ENCODE measurements around the gene HJURP.

The HJURP gene

DNA sequence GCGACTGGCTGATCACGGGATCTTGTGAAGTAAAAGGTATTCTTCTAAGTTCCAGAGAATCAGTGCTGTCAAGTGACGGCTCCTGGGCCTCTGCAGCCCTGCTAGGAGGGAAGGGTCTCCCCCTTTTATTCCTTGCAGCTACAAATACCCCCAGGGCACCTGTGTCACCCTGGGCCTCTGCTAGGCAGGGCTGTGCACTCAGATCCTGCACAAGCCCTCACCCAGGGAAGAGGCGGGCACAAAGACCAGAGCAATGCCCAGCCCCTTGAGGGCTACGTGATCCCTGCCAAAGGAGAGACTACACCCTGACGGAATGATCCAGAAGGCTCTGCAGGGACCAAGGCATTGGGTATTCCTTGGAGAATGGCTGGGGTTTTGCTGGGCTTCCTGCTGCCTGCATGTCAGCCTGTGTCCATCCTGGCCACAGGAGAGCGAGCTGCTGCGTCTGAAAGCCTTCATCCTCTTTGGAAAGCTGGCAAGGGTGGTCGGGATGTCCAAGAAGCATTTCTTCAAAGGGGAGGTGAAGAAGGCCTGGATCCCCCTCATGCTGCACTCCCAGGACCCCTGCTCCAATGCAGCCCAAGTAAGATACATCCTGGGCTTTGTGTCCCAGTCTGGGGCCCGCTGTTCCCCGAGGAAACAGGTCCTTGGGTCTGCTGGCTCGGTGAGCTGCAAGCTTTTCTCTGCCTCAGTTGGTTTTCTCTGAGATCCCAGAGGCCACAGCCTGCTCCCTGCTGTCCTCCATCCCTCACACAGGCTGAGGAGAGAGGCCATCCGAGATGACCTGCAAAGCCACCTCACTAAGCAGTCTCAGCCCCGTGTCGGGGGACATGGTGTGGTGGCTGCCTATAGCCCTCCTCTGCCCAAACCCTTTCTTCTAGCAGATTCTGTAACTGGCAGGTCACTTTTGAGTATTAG lies 24.9 kb downstream of the HJURP start:
- no peak for DNase-seq

DNA sequence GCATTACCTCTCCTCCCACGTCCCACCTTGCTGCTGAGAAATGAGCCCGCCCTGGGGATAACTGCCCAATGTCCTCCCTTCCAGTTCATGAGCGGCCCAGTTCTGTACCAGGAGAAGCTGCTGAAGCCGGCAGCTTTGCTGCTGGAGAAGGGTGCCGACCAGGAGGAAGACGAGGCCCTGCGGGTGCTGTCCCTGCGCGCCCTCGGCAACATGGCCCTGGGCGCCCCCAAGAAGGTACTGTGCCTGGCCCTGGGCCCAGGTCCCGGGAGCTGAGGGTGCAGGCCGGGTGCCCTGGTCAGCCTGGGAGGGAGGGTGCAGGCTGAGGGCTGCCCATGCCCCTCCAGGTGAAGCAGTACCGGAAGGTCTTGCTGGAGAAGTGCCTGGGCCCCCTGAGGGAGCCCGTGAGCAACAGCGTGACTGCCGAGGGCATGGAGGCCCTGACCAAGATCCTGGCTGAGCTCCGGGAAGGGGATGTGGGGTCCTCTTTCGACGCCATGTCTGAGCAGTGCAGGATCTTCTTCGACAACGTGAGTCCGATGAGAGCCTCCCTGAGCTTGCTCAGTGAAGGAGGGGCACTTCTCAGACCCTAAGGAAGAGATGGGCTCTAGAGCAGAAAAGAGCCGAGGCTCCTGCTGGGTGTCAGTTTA lies 25.7 kb downstream of the HJURP start:
- DNase-seq = no peak

DNA sequence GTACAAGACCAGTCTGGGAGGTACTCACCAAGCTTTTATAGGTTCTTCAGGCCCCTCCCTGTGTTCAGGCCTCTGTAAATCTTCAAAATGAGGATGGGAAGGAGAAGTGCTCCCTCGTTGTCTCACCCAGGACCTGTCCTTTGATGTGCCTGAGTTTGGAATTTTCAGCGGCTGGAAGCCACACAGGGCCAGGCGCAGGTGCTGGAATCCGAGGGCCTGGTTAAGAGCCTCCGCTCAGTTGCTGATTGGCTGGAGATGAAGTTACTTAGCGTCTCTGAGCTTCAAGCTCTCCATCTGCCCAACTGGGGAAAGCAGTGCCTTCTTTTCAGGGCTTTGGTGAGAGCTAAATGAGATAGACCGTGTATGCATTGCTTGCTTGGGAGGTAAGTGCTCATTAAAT lies 30.0 kb downstream of the HJURP start:
- no peak for DNase-seq

DNA sequence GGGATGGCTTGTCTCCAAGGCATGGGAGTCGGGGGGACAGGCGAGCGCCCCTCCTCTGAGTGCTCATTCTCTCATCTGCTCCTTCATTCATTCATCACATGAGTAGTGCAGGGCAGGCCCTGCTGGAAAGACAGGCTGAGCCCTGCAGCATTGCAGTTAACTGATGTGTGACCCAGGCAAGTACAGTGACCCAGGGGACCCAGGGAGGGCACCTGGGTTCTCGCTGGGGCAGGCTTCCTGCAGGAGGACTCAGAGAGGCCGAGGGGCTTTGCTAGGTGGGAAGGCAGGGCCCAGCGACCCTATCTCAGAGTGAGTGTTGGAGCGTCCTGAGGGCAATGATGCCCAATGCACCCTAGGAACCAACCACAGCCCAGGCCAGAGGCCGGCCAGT lies 30.6 kb downstream of the HJURP start:
- DNase-seq = no peak

DNA sequence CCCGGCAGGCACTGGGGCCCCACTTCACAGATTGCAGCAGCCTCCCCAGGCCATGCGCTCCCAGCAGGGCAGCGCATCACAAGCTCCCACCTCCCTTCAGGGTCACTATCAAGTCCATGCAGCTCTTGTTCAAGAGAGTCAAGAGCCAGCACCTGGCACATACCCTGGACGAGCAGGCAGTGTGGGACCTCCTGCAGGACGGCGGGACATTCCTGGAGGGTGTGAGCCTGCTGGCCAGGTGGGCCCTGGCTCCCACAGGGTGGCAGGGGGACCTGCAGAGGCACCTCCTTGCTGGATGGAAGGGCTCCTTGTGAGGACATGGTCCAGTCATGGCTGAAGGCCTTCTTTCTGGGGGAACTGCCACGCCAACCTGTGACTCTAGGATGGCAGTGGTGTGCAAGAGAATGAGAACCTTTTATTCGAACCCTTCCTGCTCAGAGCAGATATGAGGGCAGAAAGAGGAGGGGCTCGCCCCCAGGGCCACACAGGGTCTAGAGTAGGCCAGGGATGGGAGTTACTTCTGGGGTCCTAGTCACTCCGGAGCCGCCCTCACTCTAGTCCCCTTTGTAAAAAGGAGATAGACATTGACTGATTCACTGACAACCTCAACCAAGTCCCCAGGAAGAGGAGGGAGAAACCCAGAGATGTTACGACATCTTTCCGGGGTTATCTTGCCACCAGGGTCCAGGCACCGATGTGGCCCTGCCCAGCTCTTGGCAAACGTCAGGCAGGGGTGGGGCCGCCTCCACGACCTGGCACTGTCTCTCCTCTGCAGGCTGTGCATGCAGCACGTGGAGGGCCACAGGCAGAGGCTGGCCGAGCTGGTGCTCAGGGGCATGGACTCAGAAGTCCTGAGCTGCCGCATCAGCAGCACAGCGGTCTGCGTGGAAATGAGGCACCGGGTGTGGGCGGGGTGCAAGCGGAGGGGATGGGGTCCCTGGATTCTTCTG lies 31.3 kb downstream of the HJURP start:
- DNase-seq = no peak

DNA sequence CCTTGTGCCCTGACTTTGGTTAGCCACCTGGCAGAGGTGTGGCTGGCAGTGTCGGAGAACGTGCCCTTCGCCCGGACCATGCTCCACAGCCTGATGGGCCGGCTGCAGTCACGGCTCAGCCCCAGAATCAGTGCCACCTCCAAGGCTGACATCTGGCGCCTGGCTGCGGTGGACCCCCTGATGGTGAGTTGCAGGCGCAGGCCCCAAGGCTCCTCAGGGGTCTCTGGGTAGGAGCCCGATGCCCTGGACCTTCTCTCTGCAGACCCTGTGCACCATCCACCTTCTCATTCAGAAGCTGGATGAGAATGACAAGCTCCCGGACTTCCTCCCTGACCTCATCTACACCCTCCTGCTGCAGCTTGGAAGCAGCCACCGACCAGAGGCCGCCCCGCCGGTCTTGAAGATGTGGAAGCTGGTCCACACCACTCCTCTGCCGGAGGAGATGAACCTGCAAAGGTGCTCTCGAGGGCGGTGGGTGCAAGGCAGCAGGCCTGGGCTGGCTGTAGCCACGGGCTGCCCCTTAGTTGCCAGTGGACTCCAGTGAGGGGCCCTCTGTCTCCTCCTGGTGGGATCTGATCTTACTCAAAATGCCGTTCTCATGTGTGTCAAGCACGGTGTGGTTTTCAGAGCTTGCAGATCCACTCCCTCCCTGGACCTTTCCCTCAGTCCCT lies 32.1 kb downstream of the HJURP start:
- no peak for DNase-seq

DNA sequence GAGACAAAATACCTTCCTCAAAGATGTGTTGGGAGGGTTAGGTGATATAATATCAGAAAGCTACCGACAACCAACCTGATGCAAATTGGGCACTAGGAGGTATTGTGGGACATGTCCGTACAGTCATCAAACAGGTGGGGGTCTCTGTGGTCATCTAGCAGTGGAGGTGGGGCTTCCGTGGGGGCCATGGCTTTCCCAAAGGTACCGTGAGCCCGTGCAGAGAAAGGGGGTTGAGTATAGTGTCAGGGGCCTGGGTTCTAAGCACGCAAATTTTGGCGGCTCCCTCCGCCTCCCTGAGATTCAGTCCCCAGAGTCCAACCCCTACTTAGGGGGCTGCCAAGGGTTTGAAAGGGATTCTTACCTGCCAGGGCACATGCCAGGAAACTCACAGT lies 32.6 kb downstream of the HJURP start:
- DNase-seq = no peak

DNA sequence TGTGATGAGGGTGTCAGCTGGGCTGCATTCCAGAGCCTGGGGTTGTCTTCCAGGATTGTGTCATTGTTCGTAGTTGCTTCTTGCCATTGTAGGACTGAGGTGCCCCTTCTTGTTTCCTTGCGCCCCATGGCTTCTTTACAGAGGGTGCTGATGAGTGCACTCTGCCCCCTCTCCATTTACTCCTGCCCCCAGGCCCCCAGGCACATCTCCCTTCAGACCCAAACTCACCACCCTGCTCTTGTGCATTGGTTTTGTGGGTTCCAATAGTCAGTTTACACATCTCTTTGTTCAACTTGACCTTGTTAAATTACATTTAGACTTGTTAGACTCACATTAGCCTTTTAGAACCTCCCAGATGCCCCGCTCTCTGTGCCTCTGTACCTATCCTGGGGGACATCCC lies 33.1 kb downstream of the HJURP start:
- DNase-seq = no peak

DNA sequence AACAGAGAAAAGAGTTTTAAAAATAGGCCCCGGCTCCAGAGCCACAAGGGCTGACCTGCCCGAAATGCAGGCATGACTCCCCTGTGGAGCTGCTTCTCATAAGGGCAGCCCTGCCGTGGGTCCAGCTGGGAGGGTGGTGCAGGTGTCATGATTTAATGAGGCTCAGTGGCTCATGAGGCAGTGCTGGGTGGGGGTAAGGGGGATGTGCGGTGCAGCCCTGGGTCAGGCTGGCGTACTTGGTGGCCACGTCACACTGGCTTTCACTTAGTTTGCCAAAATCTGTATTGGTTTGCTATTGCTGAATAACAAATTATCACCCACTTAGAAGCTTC lies 33.6 kb downstream of the HJURP start:
- no peak for DNase-seq

DNA sequence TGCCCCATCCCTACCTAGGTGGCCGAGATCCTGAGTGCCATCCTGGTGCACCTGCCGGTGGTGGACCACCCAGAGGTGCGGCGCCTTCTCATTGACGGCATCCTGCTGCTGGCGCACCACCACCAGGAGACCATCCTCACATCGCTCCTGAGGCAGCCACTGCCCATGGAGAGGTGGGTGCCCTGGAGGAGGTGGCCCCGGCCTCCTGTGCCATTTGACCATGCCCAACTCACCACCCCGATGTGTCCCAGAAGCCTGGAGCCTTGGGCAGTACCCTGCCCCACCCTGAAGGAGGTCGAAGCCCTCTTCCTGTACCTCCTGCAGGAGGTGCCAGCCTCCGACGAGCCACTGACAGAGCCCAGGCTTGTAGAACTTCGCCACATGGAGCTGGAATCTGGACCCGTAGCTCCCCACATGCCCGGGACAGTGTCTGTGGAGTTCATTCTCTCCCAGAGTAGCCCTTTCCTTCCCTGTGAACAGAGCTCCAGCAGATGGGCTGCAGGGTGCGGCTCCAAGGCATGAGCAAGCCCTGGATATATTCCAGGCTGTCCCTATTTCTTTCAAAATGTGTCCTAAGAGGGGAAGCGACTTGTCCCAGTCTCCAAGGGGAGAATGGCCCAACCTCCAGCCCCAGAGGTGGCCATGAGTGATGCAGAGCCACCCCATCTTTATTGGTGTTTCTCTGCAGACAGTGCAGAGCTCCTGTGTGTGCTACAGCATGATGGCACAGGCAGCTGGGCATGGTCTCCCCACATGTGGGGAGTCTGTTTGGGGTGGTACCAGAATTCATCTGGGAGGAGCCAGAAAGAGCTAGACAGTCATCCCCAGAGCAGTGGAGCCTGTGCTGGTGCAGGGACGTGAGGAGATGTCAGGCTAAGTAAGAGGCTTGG lies 34.2 kb downstream of the HJURP start:
- DNase-seq = no peak

DNA sequence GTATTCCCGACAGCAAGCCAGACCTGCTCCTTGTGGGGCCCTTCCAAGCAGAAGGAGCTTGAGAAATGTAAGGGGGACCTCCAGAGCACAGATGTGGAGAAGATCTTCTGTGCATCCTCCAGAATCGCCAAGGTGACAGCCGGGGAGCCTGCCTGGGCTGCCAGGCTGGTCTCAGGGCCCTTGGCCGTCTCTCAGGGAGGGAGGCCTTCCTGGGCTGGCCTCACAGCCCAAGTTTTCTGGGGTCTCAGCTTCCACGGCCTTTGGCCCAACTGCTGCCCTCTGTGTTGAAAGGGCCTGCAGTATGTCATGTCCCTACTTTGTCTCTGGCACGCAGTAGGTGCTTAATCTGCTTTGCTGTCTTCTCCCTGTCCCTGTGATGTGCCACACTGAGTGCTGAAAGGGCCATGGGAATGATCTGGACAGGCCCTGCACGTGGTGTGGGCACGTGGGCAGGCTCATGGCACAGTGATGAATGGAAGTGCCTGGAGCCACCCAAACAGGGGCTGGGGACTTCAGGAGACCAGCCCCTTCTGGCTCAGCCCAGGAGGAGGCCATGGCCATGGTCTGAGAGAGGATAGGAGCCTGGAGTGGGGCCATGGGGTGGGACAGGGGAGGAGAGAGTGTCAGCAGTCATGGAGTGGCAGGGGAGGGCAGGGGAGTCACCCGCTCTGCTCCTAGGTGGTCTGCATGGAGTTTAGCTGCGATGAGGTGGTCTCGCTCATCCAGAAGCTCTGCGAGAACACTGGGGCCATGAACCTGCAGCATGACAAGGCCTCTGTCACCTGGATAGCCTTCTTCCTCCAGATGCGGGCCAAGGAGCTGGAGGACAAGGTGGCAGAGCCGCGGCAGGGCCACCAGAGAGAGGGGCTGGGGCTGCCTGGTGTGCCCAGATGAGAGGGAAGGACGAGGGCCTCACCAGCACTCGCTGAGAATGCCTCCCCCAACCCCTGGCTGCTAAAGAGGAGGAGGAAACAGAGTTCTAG lies 35.4 kb downstream of the HJURP start:
- no peak for DNase-seq

DNA sequence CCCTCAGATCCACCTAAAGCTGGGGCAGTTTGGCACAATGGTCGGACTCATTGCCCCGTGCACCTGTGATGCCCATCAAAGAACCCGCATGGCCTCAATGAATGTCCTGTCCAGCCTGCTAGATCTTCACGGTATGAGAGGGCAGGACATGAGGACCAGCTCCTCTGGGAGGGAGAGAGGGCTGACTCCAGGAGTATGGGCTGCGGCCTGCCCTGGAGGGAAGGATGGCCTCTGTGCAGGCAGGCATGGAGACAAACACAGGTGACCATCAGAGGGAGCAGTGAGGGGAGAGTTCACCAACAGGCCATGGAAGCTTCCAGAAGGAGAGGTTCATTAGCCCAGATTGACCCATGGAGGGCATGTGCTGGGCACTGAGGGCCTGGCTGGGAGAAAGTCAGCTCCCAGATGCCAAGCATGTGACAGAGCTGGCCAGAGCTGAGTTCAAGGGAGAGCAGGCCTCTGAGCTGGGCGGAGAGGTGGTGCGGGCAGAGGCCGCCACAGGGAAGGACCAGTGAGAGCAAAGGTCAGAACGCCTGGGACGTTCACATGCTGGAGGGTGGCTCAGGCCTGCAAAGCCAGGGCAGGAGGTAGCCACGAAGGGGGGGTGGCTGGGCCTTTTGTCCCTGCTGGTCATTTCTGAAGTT lies 36.2 kb downstream of the HJURP start:
- DNase-seq = no peak

DNA sequence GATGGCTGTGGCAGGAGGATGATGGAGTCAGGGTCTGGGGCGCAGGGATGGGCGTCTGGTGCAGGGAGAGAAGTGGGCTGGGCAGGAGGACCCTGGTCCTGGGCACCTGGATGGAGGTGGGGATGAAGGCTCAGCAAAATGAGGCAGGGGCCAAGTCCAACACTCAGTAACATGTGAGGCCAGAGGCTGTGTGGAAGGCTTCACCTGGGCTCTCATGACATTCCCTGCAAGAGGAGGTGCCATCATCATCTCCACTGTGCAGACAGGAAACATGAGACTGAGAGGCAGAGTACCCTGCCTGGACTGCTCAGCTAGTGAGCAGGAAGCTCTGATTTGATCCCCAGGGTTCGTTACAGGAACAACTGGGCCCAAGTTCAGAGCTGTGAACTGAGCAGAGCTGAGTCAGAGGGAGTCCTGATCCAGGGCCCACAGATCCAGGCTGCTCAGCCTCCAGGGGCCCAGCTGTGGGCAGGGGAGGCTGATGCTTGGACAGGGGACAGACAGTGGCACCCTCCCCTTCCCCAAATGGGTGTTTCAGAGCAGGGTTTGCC lies 36.9 kb downstream of the HJURP start:
- no peak for DNase-seq

DNA sequence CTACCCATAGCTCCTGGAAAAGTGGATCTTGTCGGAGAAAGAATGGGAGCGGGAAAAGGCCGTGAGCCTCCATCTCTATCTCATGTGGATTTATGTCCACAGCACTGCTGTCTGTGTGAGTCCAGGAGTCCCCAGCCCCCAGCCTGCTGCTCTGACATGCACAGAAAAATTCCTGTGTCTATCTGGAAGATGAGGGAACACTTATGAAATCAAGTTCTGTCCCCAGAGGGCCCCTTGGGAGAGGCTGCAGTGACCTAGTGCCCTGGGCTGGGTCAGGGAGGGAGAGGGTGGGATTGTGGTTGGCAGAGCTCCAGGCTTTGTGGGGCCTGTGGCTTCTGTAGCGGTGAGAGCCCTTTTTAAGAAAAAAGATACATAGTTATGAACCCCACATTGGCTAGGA lies 37.6 kb downstream of the HJURP start:
- no peak for DNase-seq

DNA sequence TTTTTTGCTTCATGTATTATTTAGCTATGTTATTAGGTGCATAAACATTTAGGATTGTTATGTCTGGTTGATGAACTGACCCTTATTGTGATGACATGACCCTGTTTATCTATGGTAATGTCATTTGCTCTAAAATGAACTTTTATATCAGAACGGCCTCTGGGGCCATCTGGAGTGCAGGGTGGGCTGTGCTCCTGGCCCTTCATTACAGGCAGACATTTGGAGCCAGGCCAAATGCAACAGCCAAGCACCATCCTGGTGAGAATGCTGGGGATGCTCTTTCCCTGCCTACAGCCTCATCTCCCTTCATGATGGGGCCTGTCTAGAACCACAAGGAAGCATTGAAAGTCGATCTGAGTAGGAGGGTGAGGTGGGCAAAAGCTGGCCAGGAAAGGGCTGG lies 38.0 kb downstream of the HJURP start:
- no peak for DNase-seq

DNA sequence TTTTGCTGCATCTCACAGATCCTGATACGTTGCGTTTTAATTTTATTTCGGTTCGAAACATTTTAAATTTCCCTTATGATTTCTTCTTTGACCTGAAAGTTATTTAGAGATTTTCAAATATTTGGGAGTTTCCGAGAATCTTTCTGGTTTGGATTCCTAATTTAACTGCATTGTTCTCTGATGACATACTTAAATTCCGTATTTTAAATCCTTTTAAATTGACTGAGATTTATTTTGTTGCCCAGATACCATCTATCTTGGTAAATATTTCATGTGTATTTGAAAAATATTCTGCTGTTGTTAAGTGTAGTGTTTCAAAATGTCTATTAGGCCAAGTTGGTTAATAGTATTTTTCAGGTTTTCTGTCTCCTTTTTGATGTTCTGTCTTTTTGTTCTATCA lies 38.5 kb downstream of the HJURP start:
- no peak for DNase-seq

DNA sequence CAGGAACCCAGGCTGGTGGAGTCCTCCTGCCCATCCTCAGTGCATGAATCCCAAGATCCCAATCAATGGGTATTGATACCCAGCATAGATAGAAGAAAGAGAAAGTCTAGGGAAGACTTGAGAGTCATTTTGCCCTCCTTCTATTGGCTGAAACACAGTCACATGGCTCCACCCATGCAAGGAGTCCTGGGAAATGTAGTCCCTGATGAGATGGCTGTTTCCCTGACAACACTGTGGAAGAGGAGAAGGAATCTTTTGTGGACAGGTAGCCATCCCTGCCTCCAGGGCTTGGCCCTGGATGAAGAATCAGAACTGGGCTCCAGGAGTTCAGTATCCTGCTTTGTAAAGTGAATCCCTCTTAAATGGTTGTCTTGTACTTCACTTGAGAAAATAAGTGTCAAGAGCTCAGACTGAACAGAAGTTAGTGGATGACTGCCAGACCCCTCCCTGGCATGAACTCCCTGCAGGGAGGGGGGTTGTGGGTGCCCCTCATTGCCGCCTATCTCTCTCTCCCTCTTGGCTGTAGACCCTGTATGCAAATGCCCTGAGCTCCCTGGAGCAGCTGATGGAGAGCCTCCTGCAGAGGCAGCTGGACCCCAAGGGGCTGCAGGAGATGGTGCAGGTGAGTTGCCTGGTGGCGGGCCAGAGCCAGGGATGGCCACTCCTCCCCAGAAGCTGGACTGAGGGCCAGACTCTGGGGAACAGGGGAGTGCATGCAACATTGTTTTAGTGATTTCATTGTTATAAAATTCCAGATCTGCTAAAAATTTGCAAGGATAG lies 40.1 kb downstream of the HJURP start:
- no peak for DNase-seq

DNA sequence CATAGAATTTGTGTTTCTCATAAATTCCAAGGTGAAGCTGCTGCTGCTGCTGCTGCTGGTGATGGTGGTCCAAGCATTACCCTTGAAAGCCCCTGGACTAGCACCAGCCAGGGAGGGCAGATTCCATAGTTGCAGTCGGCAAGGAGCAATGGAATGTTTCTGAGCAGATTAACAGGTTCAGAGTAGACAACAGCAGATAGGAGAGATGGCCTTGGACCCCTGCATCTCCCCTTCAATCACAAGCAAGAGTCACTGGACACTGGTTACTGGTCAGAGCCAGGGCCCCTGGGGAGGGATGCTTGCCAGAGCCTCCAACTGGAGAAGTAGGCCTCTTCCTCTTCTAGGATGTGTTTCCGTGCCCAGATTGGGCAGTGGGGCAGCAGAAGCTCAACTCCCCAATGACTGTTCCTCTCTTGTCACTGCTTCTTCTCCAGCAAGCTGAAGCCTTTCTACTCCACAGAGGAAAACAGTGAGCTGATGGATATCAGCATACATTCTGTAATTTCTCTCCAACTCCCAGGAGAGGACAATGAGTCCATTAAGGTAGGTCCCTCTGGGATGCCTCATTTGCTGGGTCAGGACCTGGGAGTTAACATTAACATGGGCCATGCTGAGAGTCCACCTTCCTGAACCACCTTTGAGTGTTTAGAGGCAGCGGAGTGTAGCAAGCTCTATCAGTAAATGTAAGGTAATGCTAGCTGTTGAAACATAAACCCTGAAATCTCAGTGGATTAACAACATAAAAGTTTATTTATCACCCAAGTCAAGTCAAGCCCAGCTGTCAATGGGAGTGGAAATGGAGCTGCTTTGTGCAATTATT lies 40.9 kb downstream of the HJURP start:
- DNase-seq = no peak

All from DMS79 (cell line).